ENCODE data around the gene EPHA3.

GRCh38 chr3:89245612-89246011 is 138.2 kb downstream of the EPHA3 start:
- no peak for TF ChIP-seq GATA2 (IDR thresholded peaks at IDR 0.05; ENCODE audit: insufficient read depth, insufficient read length, low read depth, low read length)
- no peak for TF ChIP-seq POLR2A (IDR thresholded peaks at IDR 0.05; ENCODE audit: low read depth, low read length)
- no peak for TF ChIP-seq MYC (IDR thresholded peaks at IDR 0.05; ENCODE audit: low read depth, low read length)
